GM13977 (cell line): ENCODE data around the gene CRY1.

Experiments used
- DNase-seq: peaks from one replicate; pipeline ENCODE4 v3.0.0; 2012; ENCODE audit warnings: low spot score
- in situ Hi-C: fragments of 300-500 bp; cut with MboI; formaldehyde crosslinking; loops from one replicate; pipeline ENCODE4 v1.12.0; 2022; ENCODE audit warnings: low sequenced_read_pairs, low pct_unique_long_range_greater_than_20kb, mixed read lengths, inconsistent platforms; ENCODE audit not compliant: unreplicated experiment
- TF ChIP-seq, protein P1 (sequence below): IDR thresholded peaks from 2 replicates; pipeline ENCODE4 v1.5.1; 2012; ENCODE audit warnings: mild to moderate bottlenecking, control low read depth; ENCODE audit not compliant: insufficient read depth; ENCODE audit errors: extremely low read depth, missing control alignments

CRY1 gene

DNA sequence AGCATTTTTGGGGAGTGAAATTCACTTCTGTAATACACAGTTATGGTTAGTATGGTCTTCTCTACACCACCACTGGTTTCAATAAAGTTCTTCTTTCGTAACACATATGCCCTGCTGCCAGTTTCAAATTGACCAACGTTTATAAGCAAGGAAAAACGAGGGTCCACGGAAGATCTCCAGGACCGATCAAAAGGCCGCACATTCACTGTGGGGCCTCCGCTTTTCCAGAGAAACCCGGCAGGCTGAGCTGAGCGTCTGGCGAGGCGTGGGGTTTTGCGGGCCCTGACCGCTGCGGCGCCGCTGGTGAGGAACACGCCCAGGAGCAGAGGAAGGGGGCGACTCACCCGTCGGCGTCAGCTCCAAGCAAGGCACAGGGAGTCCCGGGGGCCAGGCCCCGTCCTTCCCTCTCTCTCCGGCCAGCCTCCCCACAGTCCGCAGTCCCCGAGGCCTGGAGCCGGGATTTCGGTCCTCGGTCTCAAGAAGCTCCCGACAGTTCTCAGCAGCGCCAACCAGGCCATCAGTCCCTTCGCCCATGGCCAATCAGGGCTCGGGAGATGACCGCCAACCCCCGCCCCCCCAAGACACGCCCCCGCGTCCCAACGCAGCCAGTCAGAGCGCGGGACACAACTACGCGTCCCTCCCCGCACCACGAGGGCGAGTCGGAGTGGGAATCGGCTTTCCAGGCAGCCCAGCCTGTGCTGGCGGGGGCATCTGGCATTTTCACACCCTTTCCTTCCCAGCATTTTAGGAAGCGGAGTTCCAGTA lies 106.5 kb downstream of the CRY1 start, which contains the start of gene MTERF2:
Gene MTERF2 (minus strand): TSS at position 522 of the 765 bp plus-strand sequence. CDS start 8,432 bp downstream, outside the sequence.
- in situ Hi-C loops = no loop called here
- TF ChIP-seq, protein P1, sequence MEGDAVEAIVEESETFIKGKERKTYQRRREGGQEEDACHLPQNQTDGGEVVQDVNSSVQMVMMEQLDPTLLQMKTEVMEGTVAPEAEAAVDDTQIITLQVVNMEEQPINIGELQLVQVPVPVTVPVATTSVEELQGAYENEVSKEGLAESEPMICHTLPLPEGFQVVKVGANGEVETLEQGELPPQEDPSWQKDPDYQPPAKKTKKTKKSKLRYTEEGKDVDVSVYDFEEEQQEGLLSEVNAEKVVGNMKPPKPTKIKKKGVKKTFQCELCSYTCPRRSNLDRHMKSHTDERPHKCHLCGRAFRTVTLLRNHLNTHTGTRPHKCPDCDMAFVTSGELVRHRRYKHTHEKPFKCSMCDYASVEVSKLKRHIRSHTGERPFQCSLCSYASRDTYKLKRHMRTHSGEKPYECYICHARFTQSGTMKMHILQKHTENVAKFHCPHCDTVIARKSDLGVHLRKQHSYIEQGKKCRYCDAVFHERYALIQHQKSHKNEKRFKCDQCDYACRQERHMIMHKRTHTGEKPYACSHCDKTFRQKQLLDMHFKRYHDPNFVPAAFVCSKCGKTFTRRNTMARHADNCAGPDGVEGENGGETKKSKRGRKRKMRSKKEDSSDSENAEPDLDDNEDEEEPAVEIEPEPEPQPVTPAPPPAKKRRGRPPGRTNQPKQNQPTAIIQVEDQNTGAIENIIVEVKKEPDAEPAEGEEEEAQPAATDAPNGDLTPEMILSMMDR = no peak
- peak; percentile 92 for DNase-seq

DNA sequence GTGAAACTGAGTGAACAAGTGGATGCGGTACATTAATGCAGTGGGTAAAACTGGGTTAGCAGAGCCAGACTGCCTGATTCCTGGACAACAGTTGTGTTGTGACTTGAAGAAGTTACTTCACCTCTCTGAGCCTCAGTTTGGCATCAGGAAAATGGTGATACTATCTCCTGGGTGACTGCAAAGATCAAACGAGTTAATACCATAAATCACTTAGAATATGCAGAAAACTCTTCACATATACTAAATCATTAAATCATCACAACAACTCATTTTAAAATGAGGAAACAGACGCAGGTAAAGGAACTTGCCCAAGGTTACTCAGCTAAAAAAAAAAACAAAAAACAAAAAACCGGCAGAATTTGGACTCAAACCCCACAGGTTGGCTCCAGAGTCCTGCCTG lies 107.2 kb downstream of the CRY1 start:
- no peak for DNase-seq
- TF ChIP-seq, protein P1 = no peak
- in situ Hi-C loops = no loop called here

DNA sequence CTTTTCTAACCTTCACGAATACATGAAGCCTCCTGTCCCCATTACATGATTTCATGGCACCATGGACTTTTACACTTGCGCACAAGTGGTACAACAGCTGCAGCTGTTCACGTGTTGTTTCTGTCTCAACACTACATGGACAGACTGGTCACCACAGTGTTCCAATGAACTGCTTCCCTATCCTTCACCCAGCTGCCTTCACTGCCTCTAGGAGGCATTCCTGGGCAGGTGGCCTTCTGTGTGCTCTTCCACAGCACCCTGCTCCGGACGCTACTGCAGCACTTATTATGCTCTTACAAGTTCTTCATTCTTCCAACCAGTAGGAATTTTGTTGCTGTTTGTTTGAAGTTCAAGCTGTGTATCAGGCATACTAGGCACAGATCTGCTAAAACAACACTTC lies 107.9 kb downstream of the CRY1 start:
- no peak for DNase-seq
- in situ Hi-C loops = no loop called here
- TF ChIP-seq, protein P1 = no peak

DNA sequence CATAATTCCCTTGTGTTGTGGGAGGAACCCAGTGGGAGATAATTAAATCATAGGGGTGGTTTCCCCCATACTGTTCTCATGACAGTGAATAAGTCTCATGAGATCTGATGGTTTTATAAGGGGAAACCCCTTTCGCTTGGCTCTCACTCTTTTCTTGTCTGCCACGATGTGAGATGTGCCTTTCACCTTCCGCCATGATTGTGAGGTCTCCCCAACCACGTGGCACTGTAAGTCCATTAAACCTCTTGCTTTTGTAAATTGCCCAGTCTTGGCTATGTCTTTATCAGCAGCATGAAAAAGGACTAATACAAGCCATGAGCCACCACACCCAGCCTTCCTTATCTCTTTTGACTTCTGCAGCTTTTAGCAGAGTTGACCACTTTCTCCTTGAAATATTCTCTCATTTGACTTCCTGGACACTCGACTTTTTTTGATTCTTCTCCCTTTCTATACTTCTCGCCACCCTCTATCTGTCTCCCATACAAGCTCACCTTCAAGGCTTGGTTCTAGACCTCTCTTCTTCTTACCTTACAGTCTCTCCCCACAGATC lies 108.7 kb downstream of the CRY1 start:
- TF ChIP-seq, protein P1 = no peak
- DNase-seq = no peak
- in situ Hi-C loops = no loop called here

DNA sequence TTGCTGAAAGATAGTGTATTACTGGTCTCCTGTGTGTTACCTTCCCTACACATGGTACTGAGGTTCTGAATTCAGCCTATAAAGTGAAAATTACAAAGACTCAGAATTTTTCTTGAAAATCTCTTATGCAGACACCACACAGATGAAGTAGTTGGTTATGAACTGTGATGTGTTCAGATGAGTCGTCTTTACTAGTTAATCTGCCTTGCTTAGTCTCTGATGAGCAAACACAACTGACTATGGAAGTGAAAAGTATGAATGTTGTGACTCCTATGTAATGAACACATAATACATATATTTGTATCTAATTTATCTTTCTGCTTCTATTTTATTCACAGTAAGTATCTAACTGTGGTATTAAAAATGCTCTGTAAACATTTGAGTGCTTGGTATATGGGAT lies 111.1 kb downstream of the CRY1 start:
- no peak for DNase-seq
- in situ Hi-C loops = no loop called here
- TF ChIP-seq, protein P1 = no peak

DNA sequence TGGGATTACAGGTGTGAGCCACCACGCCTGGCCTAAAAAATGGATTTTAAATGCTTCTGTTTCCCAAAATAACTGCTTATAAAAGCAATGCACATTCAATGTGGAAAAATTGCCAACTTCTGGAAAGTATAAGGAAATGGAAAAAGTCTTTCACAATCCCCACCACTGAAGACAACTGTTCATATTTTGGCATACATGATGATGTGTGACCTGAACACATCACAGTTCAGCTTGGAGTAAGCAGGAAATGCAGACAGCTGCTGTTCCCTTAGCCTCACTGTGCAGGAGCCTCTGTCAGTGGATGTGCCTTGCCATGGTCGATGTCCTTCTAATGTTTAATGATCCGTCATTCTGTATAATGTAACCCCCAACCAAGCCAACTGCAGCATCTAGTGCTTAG lies 111.6 kb downstream of the CRY1 start:
- TF ChIP-seq, protein P1 = no peak
- no peak for DNase-seq
- in situ Hi-C loops = no loop called here
